HG02678 (cell line): Measurements from ENCODE around the gene PAK5.

ENCODE experiments used
- ATAC-seq: cut with Tn5 transposase; IDR thresholded peaks from one replicate; pipeline ENCODE4 v1.9.1; 2021; ENCODE audit warnings: mild to moderate bottlenecking, moderate library complexity; ENCODE audit not compliant: unreplicated experiment

Gene PAK5

DNA sequence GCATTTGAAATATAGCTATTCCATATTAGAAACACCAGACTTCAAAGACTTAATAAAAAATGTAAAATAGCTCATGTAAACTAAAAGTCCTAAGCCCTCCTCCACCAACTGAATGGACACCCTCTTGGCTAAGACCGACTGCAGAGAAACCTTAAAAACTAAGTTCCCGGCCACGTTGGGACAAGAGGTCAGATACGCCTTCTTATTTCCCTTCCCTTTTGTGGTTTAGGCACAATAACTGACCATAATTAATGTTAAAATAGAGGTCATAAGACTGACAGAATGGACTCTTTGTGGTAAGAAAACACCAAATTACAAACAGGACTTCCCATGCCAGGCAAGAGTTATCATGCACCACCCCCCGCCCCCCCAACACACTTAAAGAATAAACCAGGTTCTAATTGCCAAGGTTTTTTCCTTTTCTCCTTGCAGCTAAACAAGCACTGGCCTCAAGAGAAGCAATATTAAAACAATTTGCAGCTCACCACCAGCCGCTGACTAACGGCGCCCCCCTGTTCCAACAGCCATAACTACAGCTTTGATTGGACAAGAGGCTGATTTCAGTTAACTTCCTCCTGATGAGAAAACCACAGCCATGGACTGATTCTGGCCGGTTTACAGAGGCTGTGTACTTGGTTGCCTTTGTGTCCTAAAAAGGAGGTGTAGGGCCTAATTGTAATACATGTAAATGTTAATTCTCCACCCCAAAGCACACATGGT lies 335.2 kb downstream of the PAK5 start:
- no peak for ATAC-seq

DNA sequence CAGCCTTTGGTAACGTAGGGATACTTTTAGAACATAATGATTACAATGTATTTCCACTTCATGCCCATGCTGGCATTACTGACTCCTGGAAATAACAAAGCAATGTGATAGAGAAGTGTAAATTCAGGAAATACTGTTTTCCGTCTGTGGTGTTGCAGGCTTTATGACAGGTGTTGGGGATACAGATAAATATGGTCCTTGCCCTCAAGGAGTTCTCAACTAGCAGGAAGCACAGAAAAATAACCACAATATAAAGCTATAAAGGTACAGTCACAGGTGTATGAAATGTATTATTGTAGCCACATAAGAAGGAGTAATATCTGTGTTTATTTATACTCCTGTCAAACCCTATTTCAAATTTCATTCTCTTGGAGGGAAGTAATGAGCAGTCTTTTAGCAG lies 337.4 kb downstream of the PAK5 start:
- no peak for ATAC-seq

DNA sequence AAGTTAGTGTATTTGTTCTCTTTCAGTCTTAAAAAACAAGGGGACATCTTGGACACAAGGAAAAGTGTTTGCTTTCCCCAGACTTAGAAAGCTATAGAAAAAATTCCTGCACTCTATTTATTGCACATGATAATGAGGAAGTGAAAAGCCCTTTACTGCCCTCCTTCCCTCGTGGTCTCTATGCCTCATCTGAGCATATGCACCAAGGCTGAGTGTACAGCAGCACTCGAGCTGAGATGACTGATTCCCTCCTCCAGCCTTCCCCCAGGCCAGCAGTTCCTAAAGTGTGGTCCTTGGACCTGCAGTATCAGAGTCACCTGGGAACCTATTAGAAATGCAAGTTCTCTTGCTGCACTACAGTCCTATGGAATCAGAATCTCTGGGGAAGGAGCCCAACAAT lies 338.8 kb downstream of the PAK5 start:
- no peak for ATAC-seq

DNA sequence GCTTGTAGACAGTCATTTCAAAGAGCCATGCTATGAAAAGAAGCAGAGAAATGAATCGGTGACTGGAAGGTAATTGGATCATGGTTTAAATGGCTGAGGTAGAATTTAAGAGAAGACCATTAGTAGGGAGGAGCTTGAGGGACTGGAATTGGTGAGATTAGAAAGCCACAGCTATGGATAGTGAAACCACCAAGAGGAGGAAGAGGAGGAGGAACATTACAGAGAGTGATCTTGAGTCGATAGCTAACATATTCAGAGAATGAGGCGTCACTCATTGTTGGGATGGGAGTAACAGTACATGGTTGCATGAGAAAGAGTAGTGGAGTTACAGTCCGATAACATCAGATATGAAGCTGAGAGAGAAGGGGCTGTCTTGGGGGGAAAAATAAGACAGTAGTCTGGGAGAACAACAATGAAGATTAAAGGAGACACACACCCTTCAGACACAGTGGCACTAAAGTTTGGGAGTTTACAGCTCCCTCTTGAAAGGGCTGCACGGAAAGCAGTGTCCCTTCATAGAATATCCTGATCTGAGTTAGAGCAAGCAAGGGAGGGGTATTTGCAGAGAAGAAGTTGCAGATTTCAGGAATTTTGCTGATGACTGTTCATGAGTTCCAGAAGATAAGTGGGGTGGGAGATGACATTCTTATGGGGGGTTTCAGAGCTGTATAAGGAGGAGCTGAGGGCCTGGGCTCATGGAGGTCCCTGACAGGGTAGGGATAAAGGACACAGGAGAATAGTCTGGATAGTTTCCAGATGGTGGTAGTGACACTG lies 339.6 kb downstream of the PAK5 start:
- ATAC-seq, result no peak

DNA sequence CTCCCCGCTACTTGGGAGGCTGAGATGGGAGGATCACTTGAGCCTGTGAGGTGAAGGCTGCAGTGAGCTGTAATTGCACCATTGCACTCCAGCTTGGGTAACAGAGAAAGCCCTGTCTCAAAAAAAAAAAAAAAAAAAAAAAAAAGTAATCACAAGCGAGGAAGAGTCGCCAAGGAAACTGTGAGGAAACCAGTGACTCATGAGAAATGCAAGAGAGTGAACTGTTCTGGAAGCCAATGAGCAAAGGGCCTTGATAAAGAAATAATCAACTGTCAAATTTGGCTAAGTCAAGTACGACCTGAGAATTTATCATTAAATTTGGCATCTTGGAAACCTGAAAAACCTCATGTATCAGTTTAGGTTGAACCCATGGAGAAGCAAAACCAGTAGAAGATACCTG lies 340.6 kb downstream of the PAK5 start:
- ATAC-seq, result no peak

DNA sequence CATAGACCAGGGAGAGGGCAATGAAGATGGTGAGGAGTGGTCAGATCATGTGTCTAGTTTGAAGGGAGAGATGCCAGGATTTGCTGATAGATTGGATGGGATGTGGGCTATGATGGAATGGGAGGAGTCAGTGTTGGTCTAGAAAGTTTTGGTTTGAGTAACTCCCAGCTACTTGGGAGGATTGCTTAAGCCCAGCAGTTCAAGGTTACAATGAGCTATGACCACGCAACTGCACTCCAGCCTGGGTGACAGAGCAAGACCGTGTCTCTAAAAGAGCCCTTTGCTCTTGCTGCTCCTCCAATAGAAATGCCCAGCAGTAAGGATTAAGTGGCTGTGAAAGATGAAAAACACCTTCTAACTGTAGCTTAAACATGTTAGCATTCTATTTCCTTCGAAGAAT lies 342.7 kb downstream of the PAK5 start:
- ATAC-seq, result no peak

DNA sequence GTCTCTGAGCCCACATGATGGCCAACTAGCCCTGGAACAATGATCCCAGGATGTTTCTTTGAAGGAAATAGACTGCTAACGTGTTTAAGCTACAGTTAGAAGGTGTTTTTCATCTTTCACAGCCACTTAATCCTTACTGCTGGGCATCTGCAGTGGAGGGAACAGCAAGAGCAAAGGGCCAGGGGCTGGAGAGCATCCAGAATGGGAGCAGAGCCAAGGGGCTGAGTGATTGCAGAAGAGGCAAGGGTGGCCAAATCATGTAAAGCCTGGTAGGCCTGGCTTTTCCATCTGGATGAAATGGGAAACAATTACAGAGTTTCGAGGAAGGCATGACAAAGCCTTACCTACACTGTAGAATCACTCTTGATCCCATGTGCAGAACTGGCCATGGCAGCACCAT lies 343.2 kb downstream of the PAK5 start:
- no peak for ATAC-seq

DNA sequence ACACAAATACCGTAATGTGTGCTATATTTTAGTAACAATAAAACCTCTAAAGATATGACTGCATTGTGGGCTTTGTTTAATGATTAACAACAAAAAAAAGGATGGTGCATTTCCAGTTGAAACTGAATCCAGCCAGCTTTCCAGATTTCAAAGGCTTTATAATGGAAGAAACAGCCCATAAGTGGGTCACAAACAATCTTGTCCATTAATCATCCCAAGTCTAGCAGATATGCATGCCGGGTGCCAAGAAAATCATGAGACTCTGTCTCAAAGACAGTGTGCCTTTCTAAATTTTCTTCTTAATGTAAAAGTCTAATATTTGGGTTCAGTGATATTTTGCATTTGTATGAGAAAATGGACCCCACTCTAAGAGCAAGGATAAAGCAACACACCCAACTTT lies 345.1 kb downstream of the PAK5 start:
- ATAC-seq, result no peak

DNA sequence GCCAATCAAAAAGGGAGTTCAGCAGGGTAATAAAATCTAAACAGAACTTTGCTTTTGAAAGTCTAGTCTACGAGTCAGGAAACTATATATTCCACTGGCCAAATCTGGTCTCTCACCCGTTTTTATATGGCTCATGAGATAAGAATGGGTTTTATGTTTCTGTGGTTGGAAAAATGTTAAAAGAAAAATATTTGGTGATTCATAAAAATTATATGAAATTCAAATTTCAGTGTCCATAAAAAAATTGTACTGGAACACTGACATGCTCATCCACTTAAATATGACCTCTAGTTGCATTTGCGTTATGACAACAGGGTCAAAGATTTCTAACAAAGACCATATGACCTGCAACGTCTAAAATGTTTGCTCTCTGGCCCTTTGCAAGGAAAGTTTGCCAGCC lies 346.8 kb downstream of the PAK5 start:
- ATAC-seq, result no peak

DNA sequence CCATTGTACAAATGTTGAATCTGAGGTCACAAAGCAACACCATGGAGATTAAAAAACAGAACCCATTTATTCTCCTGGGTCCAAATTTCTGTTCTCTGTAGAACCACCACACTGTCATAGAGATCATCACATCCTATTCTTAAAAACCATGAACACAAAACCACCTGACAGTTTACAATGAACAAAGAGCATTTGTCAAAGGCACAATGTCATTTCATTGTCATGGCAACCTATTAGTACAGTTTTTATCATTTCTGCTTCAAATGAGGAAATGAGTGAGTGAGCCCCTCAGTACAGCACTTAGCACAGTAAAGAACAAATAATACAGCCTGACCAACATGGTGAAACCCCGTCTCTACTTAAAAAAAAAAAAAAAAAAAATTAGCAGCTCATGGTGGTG lies 347.6 kb downstream of the PAK5 start:
- ATAC-seq, result no peak

DNA sequence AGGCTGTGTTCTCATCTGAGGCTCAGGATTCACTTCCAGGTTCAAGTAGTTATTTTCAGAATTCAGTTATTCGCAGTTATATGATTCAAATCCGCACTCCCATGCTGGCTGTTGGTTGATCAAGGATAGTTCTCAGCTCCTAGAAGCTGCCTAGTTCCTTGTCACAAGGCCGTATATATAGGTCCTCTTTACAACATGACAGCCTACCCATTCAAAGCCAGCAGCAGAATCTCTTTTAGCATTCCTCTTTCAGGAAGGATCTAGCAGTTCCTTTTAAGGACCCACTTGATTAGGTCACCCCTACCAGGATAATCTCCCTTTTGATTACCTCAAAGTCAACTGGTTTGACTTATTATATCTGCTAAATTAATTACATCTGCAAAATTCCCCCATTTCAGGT lies 348.2 kb downstream of the PAK5 start:
- ATAC-seq, result no peak

DNA sequence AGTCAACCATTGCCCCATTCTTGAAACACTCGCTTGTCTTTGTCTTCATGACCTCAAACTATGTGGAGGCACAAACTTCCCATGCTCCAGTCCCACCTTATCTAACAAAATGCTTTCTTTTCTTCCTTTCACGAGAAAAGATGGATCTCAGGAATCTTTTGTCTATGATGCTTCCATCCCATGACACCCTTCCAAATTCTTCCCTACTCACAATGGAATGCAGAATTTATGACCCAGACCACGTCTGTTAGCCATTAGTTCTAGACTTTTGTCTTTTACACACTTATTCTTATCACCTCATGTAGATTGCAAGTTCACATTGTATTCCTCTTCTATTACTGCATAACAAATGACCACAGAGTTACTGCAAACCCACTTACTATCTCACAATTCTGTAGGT lies 348.7 kb downstream of the PAK5 start:
- ATAC-seq, result no peak

DNA sequence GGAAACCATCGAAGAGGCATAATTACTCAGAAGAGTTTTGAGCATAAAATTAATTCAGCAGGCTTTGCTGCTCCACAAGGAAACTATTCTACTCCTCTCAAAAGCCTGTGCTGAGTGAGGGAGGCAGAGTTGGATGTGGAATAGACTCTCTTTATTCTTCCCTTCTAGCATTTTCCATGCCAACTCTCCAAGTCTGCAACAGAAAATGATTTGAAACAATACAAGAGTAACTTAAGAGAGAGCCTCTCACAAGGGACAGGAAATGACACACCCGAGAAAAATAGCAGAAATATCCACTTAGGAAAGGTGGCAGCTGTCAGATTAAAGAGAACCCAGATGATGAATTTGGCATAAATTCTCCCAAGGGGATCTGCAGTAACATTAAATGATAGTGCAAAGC lies 350.8 kb downstream of the PAK5 start:
- ATAC-seq, result no peak
